ENCODE data around the gene ACTC1. TPM values are rescaled to one million over a fixed set of nuclear protein-coding genes. Genes with fewer than 3 reads are reported as not detected.
"Not testable (repeated sequence)": the region's sequence is repeated elsewhere in the genome, so short reads cannot be mapped to it uniquely, and the experiment has no call there.

Gene ACTC1
- total RNA-seq, 1 donor from 2014 or later = 2.4 TPM

DNA sequence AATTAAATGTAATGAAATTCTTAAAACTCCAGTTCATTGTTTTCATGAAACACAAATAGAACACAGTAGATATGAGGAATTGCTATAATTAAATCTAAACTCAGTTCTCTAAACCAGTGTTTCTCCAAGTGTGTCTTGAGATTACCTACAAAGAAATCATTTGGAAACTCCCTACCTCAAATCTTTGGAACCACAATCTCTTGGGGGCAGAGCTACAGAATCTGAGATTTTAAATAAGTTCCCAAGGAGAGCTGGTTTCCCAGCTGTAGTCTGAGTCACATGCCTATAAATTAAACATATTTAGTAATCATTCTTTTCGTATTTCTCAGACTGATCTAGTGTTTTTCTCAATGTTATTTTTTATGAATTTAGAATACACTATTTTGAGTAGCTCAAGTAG is 17.0 kb upstream of the ACTC1 start:
- Mint-ChIP-seq H3K27me3 (ENCODE audit: low read depth) (peaks cover 4% of the 10 kb centered on the region), H3K4me3 (no peak overlapping the region), H3K27ac (ENCODE audit: unreplicated experiment) (no peak overlapping the region), H3K9me3 (no peaks in the 10 kb centered on the region), H3K4me1 (no peaks in the 10 kb centered on the region), H3K36me3 (ENCODE audit: low read depth) (no peaks in the 10 kb centered on the region)
- DNase-seq (ENCODE audit: low read depth, low spot score) = no peak
- TF ChIP-seq, protein P1, sequence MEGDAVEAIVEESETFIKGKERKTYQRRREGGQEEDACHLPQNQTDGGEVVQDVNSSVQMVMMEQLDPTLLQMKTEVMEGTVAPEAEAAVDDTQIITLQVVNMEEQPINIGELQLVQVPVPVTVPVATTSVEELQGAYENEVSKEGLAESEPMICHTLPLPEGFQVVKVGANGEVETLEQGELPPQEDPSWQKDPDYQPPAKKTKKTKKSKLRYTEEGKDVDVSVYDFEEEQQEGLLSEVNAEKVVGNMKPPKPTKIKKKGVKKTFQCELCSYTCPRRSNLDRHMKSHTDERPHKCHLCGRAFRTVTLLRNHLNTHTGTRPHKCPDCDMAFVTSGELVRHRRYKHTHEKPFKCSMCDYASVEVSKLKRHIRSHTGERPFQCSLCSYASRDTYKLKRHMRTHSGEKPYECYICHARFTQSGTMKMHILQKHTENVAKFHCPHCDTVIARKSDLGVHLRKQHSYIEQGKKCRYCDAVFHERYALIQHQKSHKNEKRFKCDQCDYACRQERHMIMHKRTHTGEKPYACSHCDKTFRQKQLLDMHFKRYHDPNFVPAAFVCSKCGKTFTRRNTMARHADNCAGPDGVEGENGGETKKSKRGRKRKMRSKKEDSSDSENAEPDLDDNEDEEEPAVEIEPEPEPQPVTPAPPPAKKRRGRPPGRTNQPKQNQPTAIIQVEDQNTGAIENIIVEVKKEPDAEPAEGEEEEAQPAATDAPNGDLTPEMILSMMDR (conservative IDR thresholded peaks at IDR 0.05) = no peak

DNA sequence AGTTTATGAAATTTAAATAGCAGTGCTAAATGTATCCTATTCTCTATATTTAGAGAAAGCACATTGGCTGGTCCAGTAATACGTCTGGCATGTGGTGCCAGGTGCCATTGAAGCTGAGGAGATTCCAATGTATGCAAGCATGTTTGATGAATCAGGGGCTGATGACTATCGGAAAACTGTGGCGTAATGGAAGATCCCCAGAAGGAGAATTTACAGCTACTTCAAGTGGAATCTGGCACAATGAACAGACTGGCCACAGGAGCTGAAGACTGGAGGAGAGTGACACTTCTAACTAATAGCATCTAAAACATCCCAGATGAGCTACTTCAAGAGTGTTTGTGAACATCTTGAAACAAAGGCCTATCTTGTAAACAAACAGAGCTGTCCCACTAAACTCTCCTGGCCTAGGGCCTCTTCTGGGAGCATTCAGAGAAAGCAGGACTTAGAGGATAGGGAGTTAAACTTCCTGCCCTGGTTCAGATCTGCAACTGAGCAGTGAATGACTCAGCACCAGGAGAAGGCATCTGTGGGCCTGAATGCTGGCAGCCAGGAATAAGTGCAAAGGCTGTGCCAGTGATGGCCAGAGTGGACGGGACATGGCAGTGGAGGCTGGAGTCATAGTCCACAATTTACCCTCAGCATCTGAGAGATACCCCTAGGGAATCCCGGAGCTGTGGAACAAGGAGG is 15.2 kb upstream of the ACTC1 start:
- no peaks in the 10 kb centered on the region for H3K4me1 Mint-ChIP-seq
- H3K9me3 Mint-ChIP-seq = no peaks in the 10 kb centered on the region
- peaks cover 2% of the 10 kb centered on the region for H3K27me3 Mint-ChIP-seq (ENCODE audit: low read depth)
- H3K4me3 Mint-ChIP-seq = no peak overlapping the region
- DNase-seq (ENCODE audit: low read depth, low spot score) = no peak
- no peaks in the 10 kb centered on the region for H3K36me3 Mint-ChIP-seq (ENCODE audit: low read depth)
- TF ChIP-seq, protein P1 (conservative IDR thresholded peaks at IDR 0.05) = no peak
- H3K27ac Mint-ChIP-seq (ENCODE audit: unreplicated experiment) = no peak overlapping the region

GRCh38 chr15:34809186-34809585 is 13.8 kb upstream of the ACTC1 start:
- H3K36me3 Mint-ChIP-seq (ENCODE audit: low read depth) = no peaks in the 10 kb centered on the region
- TF ChIP-seq, protein P1 (conservative IDR thresholded peaks at IDR 0.05) = no peak
- no peak overlapping the region for H3K27ac Mint-ChIP-seq (ENCODE audit: unreplicated experiment)
- no peaks in the 10 kb centered on the region for H3K4me1 Mint-ChIP-seq
- H3K9me3 Mint-ChIP-seq = no peaks in the 10 kb centered on the region
- H3K27me3 Mint-ChIP-seq (ENCODE audit: low read depth) = no peaks in the 10 kb centered on the region
- DNase-seq (ENCODE audit: low read depth, low spot score) = no peak
- H3K4me3 Mint-ChIP-seq = no peak overlapping the region

GRCh38 chr15:34808016-34808415 is 12.7 kb upstream of the ACTC1 start:
- H3K27me3 Mint-ChIP-seq (ENCODE audit: low read depth) = no peaks in the 10 kb centered on the region
- no peak for DNase-seq (ENCODE audit: low read depth, low spot score)
- no peak overlapping the region for H3K27ac Mint-ChIP-seq (ENCODE audit: unreplicated experiment)
- no peaks in the 10 kb centered on the region for H3K9me3 Mint-ChIP-seq
- H3K4me1 Mint-ChIP-seq = no peaks in the 10 kb centered on the region
- no peak overlapping the region for H3K4me3 Mint-ChIP-seq
- TF ChIP-seq, protein P1 (conservative IDR thresholded peaks at IDR 0.05) = no peak
- no peaks in the 10 kb centered on the region for H3K36me3 Mint-ChIP-seq (ENCODE audit: low read depth)

GRCh38 chr15:34807241-34807640 is 11.9 kb upstream of the ACTC1 start:
- not testable (repeated sequence) for H3K4me1 Mint-ChIP-seq; H3K27me3 Mint-ChIP-seq (ENCODE audit: low read depth); H3K9me3 Mint-ChIP-seq; H3K36me3 Mint-ChIP-seq (ENCODE audit: low read depth); H3K27ac Mint-ChIP-seq (ENCODE audit: unreplicated experiment); DNase-seq (ENCODE audit: low read depth, low spot score); H3K4me3 Mint-ChIP-seq

GRCh38 chr15:34804776-34805175 is 9.4 kb upstream of the ACTC1 start:
- peaks cover 2% of the 10 kb centered on the region for H3K4me1 Mint-ChIP-seq
- H3K4me3 Mint-ChIP-seq = no peak overlapping the region
- TF ChIP-seq, protein P1 (conservative IDR thresholded peaks at IDR 0.05) = no peak
- peaks cover 2% of the 10 kb centered on the region for H3K27me3 Mint-ChIP-seq (ENCODE audit: low read depth)
- H3K27ac Mint-ChIP-seq (ENCODE audit: unreplicated experiment) = no peak overlapping the region
- DNase-seq (ENCODE audit: low read depth, low spot score) = no peak
- peaks cover 2% of the 10 kb centered on the region for H3K36me3 Mint-ChIP-seq (ENCODE audit: low read depth)
- H3K9me3 Mint-ChIP-seq = no peaks in the 10 kb centered on the region
